ENCODE measurements around the gene SUCLG1.

The SUCLG1 gene

DNA sequence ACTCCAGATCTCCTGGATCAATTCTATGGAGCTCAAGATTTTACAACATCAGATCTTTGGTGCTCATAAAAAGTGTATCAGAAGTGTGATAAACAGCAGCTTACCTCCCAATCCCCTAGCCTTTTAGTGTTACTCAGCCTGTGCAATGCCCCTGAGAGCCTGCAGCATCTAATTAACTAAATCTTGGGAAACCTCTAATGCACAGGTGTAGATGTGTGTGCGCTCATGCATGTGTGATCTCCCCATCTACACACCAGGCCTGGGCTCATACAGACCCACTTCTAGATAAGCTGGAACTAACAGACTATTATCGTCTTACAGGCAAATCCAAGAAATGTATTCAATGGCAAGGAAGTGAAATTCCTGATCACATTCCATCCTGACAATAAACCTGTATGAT lies 7.5 kb downstream of the SUCLG1 start:
- TF ChIP-seq, protein P1, sequence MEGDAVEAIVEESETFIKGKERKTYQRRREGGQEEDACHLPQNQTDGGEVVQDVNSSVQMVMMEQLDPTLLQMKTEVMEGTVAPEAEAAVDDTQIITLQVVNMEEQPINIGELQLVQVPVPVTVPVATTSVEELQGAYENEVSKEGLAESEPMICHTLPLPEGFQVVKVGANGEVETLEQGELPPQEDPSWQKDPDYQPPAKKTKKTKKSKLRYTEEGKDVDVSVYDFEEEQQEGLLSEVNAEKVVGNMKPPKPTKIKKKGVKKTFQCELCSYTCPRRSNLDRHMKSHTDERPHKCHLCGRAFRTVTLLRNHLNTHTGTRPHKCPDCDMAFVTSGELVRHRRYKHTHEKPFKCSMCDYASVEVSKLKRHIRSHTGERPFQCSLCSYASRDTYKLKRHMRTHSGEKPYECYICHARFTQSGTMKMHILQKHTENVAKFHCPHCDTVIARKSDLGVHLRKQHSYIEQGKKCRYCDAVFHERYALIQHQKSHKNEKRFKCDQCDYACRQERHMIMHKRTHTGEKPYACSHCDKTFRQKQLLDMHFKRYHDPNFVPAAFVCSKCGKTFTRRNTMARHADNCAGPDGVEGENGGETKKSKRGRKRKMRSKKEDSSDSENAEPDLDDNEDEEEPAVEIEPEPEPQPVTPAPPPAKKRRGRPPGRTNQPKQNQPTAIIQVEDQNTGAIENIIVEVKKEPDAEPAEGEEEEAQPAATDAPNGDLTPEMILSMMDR (IDR thresholded peaks at IDR 0.05; ENCODE audit: insufficient read depth, low read length, missing control alignments) = no peak
- ChIA-PET CTCF (interaction anchor here (1.1 kb wide), 1 partner anchor 431 kb away, joined by 3 read pairs; no protein-coding TSS in a partner anchor), POLR2A (no interaction called here)
- no peak for DNase-seq (ENCODE audit: low read depth, low spot score)
- H3K4me3 ChIP-seq (ENCODE audit: low read depth, low read length) = no peak overlapping the region

DNA sequence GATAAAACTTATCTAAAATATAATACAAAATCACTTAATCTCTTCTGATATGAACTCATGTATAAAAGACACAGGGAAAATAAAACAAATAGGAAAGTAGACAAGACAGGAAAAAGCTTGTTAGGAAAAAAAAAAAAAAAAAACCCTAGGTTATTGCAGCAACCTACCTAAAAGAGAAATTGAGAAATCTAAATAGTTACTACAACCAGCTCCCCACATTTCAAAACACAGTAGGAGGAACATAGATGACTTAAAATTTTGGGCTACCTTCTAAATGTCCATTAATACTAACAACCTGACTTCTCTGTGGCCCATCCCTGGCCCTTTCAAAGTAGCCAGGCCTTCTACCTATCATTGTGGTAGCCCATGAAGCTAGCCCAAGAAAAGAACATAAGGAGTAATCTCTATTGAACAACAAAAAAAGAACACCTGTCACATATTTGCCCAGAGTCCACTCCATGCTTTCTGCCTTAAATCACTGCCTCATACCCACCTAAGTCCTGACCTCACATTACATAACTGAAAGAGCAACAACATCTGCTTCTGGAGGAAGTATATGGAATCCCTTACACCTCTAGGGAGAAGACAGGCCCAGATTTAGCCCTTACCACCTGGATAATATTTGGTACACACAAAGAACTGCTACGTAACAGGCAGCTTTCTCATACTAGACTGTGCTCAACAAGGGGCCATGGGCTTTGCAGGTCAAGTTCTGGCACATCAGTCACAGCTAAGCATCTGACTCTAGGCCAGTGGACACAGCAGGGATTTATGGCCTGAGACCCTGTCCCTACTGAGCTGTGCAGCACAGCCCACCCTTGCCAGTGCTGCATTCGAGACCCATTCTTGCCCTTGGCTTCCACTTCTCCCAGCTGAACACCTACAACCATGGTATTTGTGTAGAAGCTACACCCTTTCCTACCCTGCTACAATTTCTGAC lies 8.5 kb downstream of the SUCLG1 start:
- ChIA-PET CTCF (interaction anchor here (1.1 to 1.2 kb wide), 2 partner anchors 432 to 475 kb away, joined by 3 to 5 read pairs; no protein-coding TSS in a partner anchor), POLR2A (no interaction called here)
- no peak for DNase-seq (ENCODE audit: low read depth, low spot score)
- TF ChIP-seq, protein P1 (IDR thresholded peaks at IDR 0.05; ENCODE audit: insufficient read depth, low read length, missing control alignments) = no peak
- no peak overlapping the region for H3K4me3 ChIP-seq (ENCODE audit: low read depth, low read length)

DNA sequence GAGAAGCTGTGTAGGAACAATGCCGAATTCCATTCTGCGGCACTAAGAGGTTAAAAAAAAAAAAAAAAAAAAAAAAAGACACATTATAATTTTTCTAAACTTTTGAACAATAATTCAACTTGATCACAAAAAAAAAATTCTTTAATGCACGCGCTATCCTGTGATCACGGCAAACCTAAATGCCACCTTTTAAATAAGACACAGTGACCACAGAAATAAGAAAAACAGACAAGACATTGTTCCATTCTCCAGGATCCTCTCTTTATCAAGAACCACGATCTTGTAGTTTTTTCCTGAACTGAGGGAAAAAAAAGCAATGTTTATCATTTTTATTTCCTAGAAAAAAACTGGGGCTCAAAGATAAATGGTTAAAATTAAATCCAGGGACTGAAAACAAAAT lies 9.4 kb downstream of the SUCLG1 start:
- H3K4me3 ChIP-seq (ENCODE audit: low read depth, low read length) = no peak overlapping the region
- POLR2A ChIA-PET = no interaction called here
- CTCF ChIA-PET = interaction anchor here (1.2 kb wide), 1 partner anchor 476 kb away, joined by 5 read pairs; no protein-coding TSS in a partner anchor
- TF ChIP-seq, protein P1 (IDR thresholded peaks at IDR 0.05; ENCODE audit: insufficient read depth, low read length, missing control alignments) = no peak
- DNase-seq (ENCODE audit: low read depth, low spot score) = no peak

- POLR2A ChIA-PET = no interaction called here
- CTCF ChIA-PET = no interaction called here
These were observed 10.0 kb downstream of the SUCLG1 start for GRCh38 chr2:84449055-84449454.

DNA sequence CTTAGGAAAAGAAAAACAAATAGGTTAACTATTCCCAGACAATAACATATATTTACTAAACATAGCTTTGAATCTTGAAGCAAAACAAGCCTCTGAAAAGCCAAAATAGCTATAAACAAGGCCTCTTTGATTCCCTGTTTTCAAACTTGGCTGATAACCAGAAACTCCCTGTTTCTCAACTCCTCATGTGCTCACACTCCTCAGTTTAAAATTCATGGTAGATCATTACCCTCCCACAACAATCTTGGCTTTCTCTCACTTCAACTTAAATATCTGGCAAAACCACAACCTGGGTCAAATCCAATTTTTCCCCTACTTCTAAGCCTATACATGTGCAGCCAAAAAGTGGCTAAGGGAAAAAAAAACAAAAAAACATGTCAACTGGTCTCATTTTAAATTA lies 15.6 kb downstream of the SUCLG1 start:
- H3K4me3 ChIP-seq (ENCODE audit: low read depth, low read length) = no peak overlapping the region
- DNase-seq (ENCODE audit: low read depth, low spot score) = no peak
- ChIA-PET CTCF (no interaction called here), POLR2A (no interaction called here)
- TF ChIP-seq, protein P1 (IDR thresholded peaks at IDR 0.05; ENCODE audit: insufficient read depth, low read length, missing control alignments) = no peak

More at GRCh38 chr2:84449055-84449454, 10.0 kb downstream of the SUCLG1 start:
- no peak overlapping the region for H3K4me3 ChIP-seq (ENCODE audit: low read depth, low read length)
- DNase-seq (ENCODE audit: low read depth, low spot score) = no peak
- TF ChIP-seq, protein P1 (IDR thresholded peaks at IDR 0.05; ENCODE audit: insufficient read depth, low read length, missing control alignments) = no peak

DNA sequence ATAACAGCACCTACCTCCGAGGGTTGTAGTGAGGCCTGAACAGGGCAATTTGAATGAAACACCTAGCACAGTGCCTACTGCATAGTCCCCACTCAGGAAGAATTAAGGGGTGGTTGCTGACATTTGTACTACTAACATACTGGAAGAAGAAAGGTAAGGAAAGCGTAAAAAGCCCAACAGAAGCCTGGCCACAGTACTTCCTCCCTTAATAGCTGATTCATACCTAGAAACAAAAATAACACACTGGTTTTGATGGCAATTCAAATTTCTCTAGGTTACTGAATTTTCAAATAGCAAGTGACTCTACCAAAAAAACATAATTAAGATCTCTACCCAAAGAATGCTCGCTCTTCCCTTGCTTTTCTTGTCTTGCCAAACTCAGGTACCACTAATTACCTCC lies 16.2 kb downstream of the SUCLG1 start:
- TF ChIP-seq, protein P1 (IDR thresholded peaks at IDR 0.05; ENCODE audit: insufficient read depth, low read length, missing control alignments) = no peak
- POLR2A ChIA-PET = no interaction called here

More for the DNA sequence above, 16.2 kb downstream of the SUCLG1 start:
- no peak overlapping the region for H3K4me3 ChIP-seq (ENCODE audit: low read depth, low read length)
- CTCF ChIA-PET = no interaction called here
- no peak for DNase-seq (ENCODE audit: low read depth, low spot score)

Data from AG04449 (cell line).